Measurements from ENCODE around the gene MYPN.
"Not testable (repeated sequence)": the region's sequence is repeated elsewhere in the genome, so short reads cannot be mapped to it uniquely, and the experiment has no call there.

The MYPN gene

DNA sequence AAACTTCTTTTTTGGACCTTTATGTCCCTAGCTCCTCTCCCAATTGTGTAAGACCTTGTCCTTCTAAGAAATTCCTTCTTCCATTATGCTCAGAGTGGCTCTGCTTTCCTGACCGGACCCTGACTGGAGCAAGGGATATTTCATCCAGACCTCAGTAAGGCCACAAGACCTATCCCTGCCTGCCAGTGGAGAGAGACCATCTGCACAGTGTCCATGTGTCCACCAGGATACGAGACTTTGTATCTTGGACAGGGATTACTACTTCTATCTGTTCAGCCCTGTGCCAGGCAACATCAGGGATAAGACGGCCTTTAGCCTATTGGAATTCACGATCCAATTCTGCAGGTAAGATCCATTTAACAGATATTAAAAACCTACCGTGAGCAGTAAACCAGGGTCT lies 129.8 kb downstream of the MYPN start:
- no peak for DNase-seq
- Mint-ChIP-seq H3K4me3 (no peak overlapping the region), H3K9me3 (no peaks in the 10 kb centered on the region), H3K27me3 (ENCODE audit: low read depth, poor library complexity) (peaks cover 34% of the 10 kb centered on the region), H3K4me1 (peaks cover 10% of the 10 kb centered on the region), H3K27ac (no peak overlapping the region), H3K36me3 (ENCODE audit: low read depth) (no peaks in the 10 kb centered on the region)
- TF ChIP-seq CTCF (IDR thresholded peaks at IDR 0.05) = no peak

DNA sequence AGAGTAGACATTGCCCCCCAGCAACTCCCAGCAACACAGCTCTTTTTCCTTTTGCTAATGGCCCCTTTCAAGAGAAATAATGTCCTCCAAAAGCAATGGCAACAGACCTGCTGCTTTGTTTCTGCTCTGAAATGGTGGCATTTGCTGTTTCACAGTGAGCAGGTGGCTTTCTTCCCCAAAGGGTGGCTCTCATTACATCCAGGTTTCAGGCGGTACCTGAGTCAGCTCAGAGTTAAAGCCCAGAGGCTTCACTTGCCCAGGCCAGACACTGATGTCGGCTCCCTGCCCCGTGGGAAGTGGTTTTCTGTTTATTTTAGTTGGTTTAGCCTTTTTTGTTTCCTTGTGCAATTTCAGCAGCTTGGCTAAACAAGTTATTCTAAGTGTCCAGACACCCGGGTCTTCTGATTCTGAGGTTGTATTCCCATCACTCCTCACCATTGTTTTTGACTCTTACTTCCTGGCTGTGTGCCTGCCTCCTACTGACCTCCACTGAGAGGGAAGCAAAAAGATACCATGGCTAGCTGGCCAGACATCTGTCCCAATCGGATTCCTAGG lies 130.4 kb downstream of the MYPN start:
- TF ChIP-seq CTCF (IDR thresholded peaks at IDR 0.05) = no peak
- H3K36me3 Mint-ChIP-seq (ENCODE audit: low read depth) = no peaks in the 10 kb centered on the region
- DNase-seq = no peak

GRCh38 chr10:68242051-68242450 lies 132.8 kb downstream of the MYPN start:
- Mint-ChIP-seq H3K9me3 (no peaks in the 10 kb centered on the region), H3K36me3 (ENCODE audit: low read depth) (no peaks in the 10 kb centered on the region), H3K4me1 (peaks cover 10% of the 10 kb centered on the region), H3K27me3 (ENCODE audit: low read depth, poor library complexity) (peaks cover 32% of the 10 kb centered on the region), H3K27ac (no peak overlapping the region), H3K4me3 (no peak overlapping the region)
- DNase-seq = no peak
- TF ChIP-seq CTCF (IDR thresholded peaks at IDR 0.05) = no peak

More for the DNA sequence above, 130.4 kb downstream of the MYPN start:
- H3K4me3 Mint-ChIP-seq = no peak overlapping the region
- H3K27ac Mint-ChIP-seq = no peak overlapping the region
- peaks cover 35% of the 10 kb centered on the region for H3K27me3 Mint-ChIP-seq (ENCODE audit: low read depth, poor library complexity)
- peaks cover 10% of the 10 kb centered on the region for H3K4me1 Mint-ChIP-seq
- H3K9me3 Mint-ChIP-seq = no peaks in the 10 kb centered on the region

- peaks cover 12% of the 10 kb centered on the region for H3K4me1 Mint-ChIP-seq
- H3K36me3 Mint-ChIP-seq (ENCODE audit: low read depth); DNase-seq; H3K4me3 Mint-ChIP-seq; H3K27ac Mint-ChIP-seq; H3K9me3 Mint-ChIP-seq: not testable (repeated sequence)
- peaks cover 51% of the 10 kb centered on the region for H3K27me3 Mint-ChIP-seq (ENCODE audit: low read depth, poor library complexity)
Measured at GRCh38 chr10:68246397-68246796, 137.1 kb downstream of the MYPN start.

DNA sequence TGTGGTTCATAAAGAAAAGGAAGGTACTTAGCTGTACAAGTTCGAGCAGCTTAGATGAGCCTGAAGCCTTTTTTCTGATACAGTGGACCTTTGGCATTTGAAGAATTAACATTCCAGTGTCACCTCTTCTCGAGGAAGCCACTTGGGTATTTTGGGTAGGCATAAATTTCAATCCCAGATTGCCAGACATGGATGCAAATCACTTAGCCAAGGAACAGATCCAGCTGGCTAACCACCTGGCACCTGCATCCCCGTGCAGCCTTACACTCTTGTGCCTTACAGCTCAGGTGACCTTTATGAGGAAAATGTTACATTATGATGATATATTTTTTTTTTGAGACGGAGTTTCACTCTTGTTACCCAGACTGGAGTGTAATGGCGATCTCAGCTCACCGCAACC lies 138.6 kb downstream of the MYPN start:
- H3K4me1 Mint-ChIP-seq = peaks cover 22% of the 10 kb centered on the region
- TF ChIP-seq CTCF (IDR thresholded peaks at IDR 0.05) = no peak

GRCh38 chr10:68249297-68249696 lies 140.0 kb downstream of the MYPN start:
- Mint-ChIP-seq H3K9me3 (no peaks in the 10 kb centered on the region), H3K4me3 (no peak overlapping the region), H3K4me1 (peaks cover 32% of the 10 kb centered on the region), H3K27ac (no peak overlapping the region), H3K27me3 (ENCODE audit: low read depth, poor library complexity) (peaks cover 54% of the 10 kb centered on the region), H3K36me3 (ENCODE audit: low read depth) (no peaks in the 10 kb centered on the region)
- no peak for TF ChIP-seq CTCF (IDR thresholded peaks at IDR 0.05)
- no peak for DNase-seq

More for the DNA sequence above, 138.6 kb downstream of the MYPN start:
- Mint-ChIP-seq H3K27ac (no peak overlapping the region), H3K4me3 (no peak overlapping the region), H3K27me3 (ENCODE audit: low read depth, poor library complexity) (peaks cover 59% of the 10 kb centered on the region), H3K9me3 (no peaks in the 10 kb centered on the region), H3K36me3 (ENCODE audit: low read depth) (no peaks in the 10 kb centered on the region)
- no peak for DNase-seq

Data from nephron progenitor cell (in vitro differentiated cells).